SK-N-SH (cell line): ENCODE data around the gene CDC27. TPM values are rescaled to one million over a fixed set of nuclear protein-coding genes. Genes with fewer than 3 reads are reported as not detected.

Experiments used
- CTCF ChIA-PET: fragments of 300-600, 350-600 bp; formaldehyde crosslinking; extraction: SDS; loops from one replicate; lab custom pipeline; 2021; lab: Yijun Ruan, JAX
- POLR2A ChIA-PET: fragments of 350-600 bp; sonication (Branson Sonifier 250); formaldehyde crosslinking; extraction: SDS; loops from one replicate; lab custom pipeline; 2020; ENCODE audit warnings: antibody characterized with exemption, inconsistent platforms; lab: Yijun Ruan, JAX
- DNase-seq: peaks from one replicate; pipeline ENCODE4 v3.0.0; 2012
- H2AFZ ChIP-seq: fragments of 200-600 bp; sonication (generic); 2 replicates; pipeline ENCODE4 v1.8.1; 2016; ENCODE audit warnings: antibody characterized with exemption, mild to moderate bottlenecking, low read depth
- H3F3A ChIP-seq: fragments of 200-600 bp; sonication (generic); replicated peaks from 2 replicates; pipeline ENCODE3; 2016; ENCODE audit warnings: antibody characterized with exemption, mild to moderate bottlenecking; ENCODE audit not compliant: insufficient read depth
- H3K27ac ChIP-seq, 2 experiments: fragments of 200-500 bp in 1 of 2; fragments of 200-600 bp in 1 of 2; sonication (Bioruptor generic) in 1 of 2; sonication (generic), shearing (Covaris generic) in 1 of 2; 2 replicates each; pipeline versions ENCODE4 v1.5.1 to v1.6.1; 2014 to 2016; ENCODE audit warnings: low read depth in 2 of 2, inconsistent platforms in 1 of 2, low read length in 1 of 2, mild to moderate bottlenecking in 1 of 2, mixed read lengths in 1 of 2
- H3K27me3 ChIP-seq: fragments of 200-600 bp; sonication (generic), shearing (Covaris generic); 2 replicates; pipeline ENCODE4 v1.6.1; 2016; ENCODE audit warnings: mixed run types; ENCODE audit not compliant: insufficient read depth
- H3K36me3 ChIP-seq, 2 experiments: fragments of 200-500 bp in 1 of 2; fragments of 200-600 bp in 1 of 2; sonication (Bioruptor generic) in 1 of 2; sonication (generic) in 1 of 2; replicated peaks in 1 of 2; 2 replicates each; pipeline versions ENCODE3 to v1.5.1; 2014 to 2016; ENCODE audit warnings: low read length in 1 of 2, mild to moderate bottlenecking in 1 of 2; ENCODE audit not compliant: insufficient read depth in 2 of 2, control insufficient read depth in 1 of 2
- H3K4me1 ChIP-seq, 2 experiments: fragments of 200-500 bp in 1 of 2; fragments of 200-600 bp in 1 of 2; sonication (Bioruptor generic) in 1 of 2; sonication (generic), shearing (Covaris generic) in 1 of 2; 2 replicates each; pipeline versions ENCODE4 v1.5.1 to v1.6.1; 2014 to 2016; ENCODE audit warnings: low read depth in 1 of 2, low read length in 1 of 2, mixed run types in 1 of 2; ENCODE audit not compliant: insufficient read depth in 2 of 2, control insufficient read depth in 1 of 2
- H3K4me2 ChIP-seq: fragments of 200-600 bp; sonication (generic), shearing (Covaris generic); 2 replicates; pipeline ENCODE4 v1.6.1; 2017; ENCODE audit warnings: mixed run types
- H3K4me3 ChIP-seq, 2 experiments: fragments of 200-500 bp in 1 of 2; fragments of 200-600 bp in 1 of 2; sonication (Bioruptor generic) in 1 of 2; sonication (generic), shearing (Covaris generic) in 1 of 2; 2 replicates each; pipeline versions ENCODE4 v1.5.1 to v1.8.1; 2014 to 2016; ENCODE audit warnings: low read depth in 2 of 2, inconsistent platforms in 1 of 2, low read length in 1 of 2, mild to moderate bottlenecking in 1 of 2, mixed read lengths in 1 of 2, moderate library complexity in 1 of 2
- H3K79me2 ChIP-seq: fragments of 200-600 bp; sonication (generic); 2 replicates; pipeline ENCODE4 v1.8.1; 2017; ENCODE audit warnings: mild to moderate bottlenecking; ENCODE audit not compliant: insufficient read depth
- H3K9ac ChIP-seq: fragments of 200-600 bp; sonication (generic); 2 replicates; pipeline ENCODE4 v1.6.1; 2017; ENCODE audit warnings: mixed run types
- H3K9me2 ChIP-seq: fragments of 200-600 bp; sonication (generic); 2 replicates; pipeline ENCODE4 v1.6.1; 2017; ENCODE audit warnings: mixed run types
- H3K9me3 ChIP-seq: fragments of 200-600 bp; sonication (generic); 2 replicates; pipeline ENCODE4 v1.6.1; 2017; ENCODE audit warnings: mixed run types, mild to moderate bottlenecking, moderate library complexity
- H4K20me1 ChIP-seq: fragments of 200-600 bp; sonication (generic); 2 replicates; pipeline ENCODE4 v1.6.1; 2017; ENCODE audit warnings: mild to moderate bottlenecking, mixed run types; ENCODE audit not compliant: insufficient read depth
- FOXJ3 ChIP-seq: sonication (generic); formaldehyde crosslinking; IDR thresholded peaks from 2 replicates; pipeline ENCODE4 v1.5.1; 2020; ENCODE audit warnings: mild to moderate bottlenecking, missing genetic modification reagents
- FOXM1 ChIP-seq: IDR thresholded peaks from 2 replicates; pipeline ENCODE4 v1.4.0; 2012; ENCODE audit warnings: low read depth, mild to moderate bottlenecking
- GABPA ChIP-seq: IDR thresholded peaks from 2 replicates; pipeline ENCODE4 v1.4.0; 2012; ENCODE audit warnings: low read depth, mild to moderate bottlenecking
- MEF2A ChIP-seq: IDR thresholded peaks from 2 replicates; pipeline ENCODE4 v1.4.0; 2012; ENCODE audit warnings: low read depth, borderline replicate concordance
- MXI1 ChIP-seq: IDR thresholded peaks from 2 replicates; pipeline ENCODE4 v1.6.1; 2012; ENCODE audit warnings: mild to moderate bottlenecking, low read depth, low read length, improper control_type of control experiment
- RCOR1 ChIP-seq: fragments of 150-350 bp; IDR thresholded peaks from 2 replicates; pipeline ENCODE4 v1.6.1; 2017; ENCODE audit warnings: antibody characterized with exemption, low read length
- REST ChIP-seq: IDR thresholded peaks from 2 replicates; pipeline ENCODE4 v1.6.1; 2012; ENCODE audit warnings: mild to moderate bottlenecking, low read depth, low read length, moderate library complexity
- SIN3A ChIP-seq: IDR thresholded peaks from 2 replicates; pipeline ENCODE4 v1.6.1; 2012; ENCODE audit warnings: low read depth, mild to moderate bottlenecking, low read length, moderate library complexity, borderline replicate concordance
- SMC3 ChIP-seq: IDR thresholded peaks from 2 replicates; pipeline ENCODE4 v1.6.1; 2012; ENCODE audit warnings: low read depth, low read length, improper control_type of control experiment
- TAF1 ChIP-seq: IDR thresholded peaks from 2 replicates; pipeline ENCODE4 v1.6.1; 2012; ENCODE audit warnings: low read depth, mild to moderate bottlenecking, low read length, moderate library complexity, borderline replicate concordance
- TEAD4 ChIP-seq: IDR thresholded peaks from 2 replicates; pipeline ENCODE4 v1.4.0; 2012; ENCODE audit warnings: mild to moderate bottlenecking, borderline replicate concordance; ENCODE audit not compliant: insufficient read depth
- YY1 ChIP-seq: IDR thresholded peaks from 2 replicates; pipeline ENCODE4 v1.4.0; 2012; ENCODE audit warnings: low read depth, mild to moderate bottlenecking
- WGBS: methylation state at CpG from one replicate; pipeline ENCODE4 v1.1.6; 2017; ENCODE audit warnings: low lambda C conversion rate; 5-methylcytosine and 5-hydroxymethylcytosine counted together
- polyA plus RNA-seq, 3 experiments: library from polyadenylated mRNA; depleted of rRNA; stranded (reverse); fragments of >200 nt; gene quantifications; 2 replicates each; pipeline ENCODE4 v1.2.3, GENCODE V29; 2012
- TF ChIP-seq, protein P1 (sequence below): IDR thresholded peaks from 2 replicates; pipeline ENCODE4 v1.4.0; 2012; ENCODE audit warnings: low read depth, borderline replicate concordance
- TF ChIP-seq, protein P2 (sequence below): fragments of 150-350 bp; IDR thresholded peaks from 2 replicates; pipeline ENCODE4 v1.6.1; 2016; ENCODE audit warnings: mild to moderate bottlenecking, low read depth, low read length

Gene CDC27
- polyA plus RNA-seq, 1 of the 3 experiments (the other 2 are of a cell fraction): 44.3 TPM

- Histone ChIP-seq H3F3A (no peaks in the 10 kb centered on the region), H3K27ac (no peak within 1 kb of the TSS)
- WGBS: 74% methylated on average over 6 of the region's 6 CpGs
These were observed 19.8 kb upstream of the CDC27 start, which contains the start of gene MYL4 for GRCh38 chr17:47208744-47209488. TSS of gene MYL4 (plus strand) at chr17:47209348. CDS start at chr17:47209423, 75 bp downstream.

More at GRCh38 chr17:47208744-47209488, 19.8 kb upstream of the CDC27 start, which contains the start of gene MYL4:
- CTCF ChIA-PET: interaction anchor here (0.7 to 5.3 kb wide), 4 partner anchors 11 to 107 kb away, joined by 3 to 23 read pairs (median 6); no protein-coding TSS in a partner anchor
- Histone ChIP-seq H2AFZ (no peak within 1 kb of the TSS), H3K79me2 (no peaks in the 10 kb centered on the region), H3K9me2 (no peaks in the 10 kb centered on the region), H4K20me1 (no peaks in the 10 kb centered on the region), H3K36me3 (no peaks in the 10 kb centered on the region), H3K4me1 (no peaks in the 10 kb centered on the region), H3K4me2 (no peak within 1 kb of the TSS), H3K4me3 (no peak within 1 kb of the TSS), H3K27me3 (no peaks in the 10 kb centered on the region)
- POLR2A ChIA-PET: no interaction called here
- no peak for DNase-seq
- no peak for TF ChIP-seq SMC3
- no peak for TF ChIP-seq FOXJ3 (CRISPR knock-in tag)
- TF ChIP-seq, protein P1, sequence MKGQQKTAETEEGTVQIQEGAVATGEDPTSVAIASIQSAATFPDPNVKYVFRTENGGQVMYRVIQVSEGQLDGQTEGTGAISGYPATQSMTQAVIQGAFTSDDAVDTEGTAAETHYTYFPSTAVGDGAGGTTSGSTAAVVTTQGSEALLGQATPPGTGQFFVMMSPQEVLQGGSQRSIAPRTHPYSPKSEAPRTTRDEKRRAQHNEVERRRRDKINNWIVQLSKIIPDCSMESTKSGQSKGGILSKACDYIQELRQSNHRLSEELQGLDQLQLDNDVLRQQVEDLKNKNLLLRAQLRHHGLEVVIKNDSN: no peak
- TF ChIP-seq, protein P2, sequence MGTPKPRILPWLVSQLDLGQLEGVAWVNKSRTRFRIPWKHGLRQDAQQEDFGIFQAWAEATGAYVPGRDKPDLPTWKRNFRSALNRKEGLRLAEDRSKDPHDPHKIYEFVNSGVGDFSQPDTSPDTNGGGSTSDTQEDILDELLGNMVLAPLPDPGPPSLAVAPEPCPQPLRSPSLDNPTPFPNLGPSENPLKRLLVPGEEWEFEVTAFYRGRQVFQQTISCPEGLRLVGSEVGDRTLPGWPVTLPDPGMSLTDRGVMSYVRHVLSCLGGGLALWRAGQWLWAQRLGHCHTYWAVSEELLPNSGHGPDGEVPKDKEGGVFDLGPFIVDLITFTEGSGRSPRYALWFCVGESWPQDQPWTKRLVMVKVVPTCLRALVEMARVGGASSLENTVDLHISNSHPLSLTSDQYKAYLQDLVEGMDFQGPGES: no peak
- no peak for TF ChIP-seq MEF2A
- TF ChIP-seq SIN3A: no peak
- no peak for TF ChIP-seq TAF1
- no peak for TF ChIP-seq RCOR1
- no peak for TF ChIP-seq FOXM1
- TF ChIP-seq MXI1: no peak
- TF ChIP-seq YY1: no peak
- no peak for TF ChIP-seq TEAD4
- TF ChIP-seq REST: no peak
- no peak for TF ChIP-seq GABPA
- TF ChIP-seq, all 33 proteins: peak for 0
- Histone ChIP-seq H3K9ac (no peak within 1 kb of the TSS), H3K9me3 (no peaks in the 10 kb centered on the region)
